Hepatocyte (in vitro differentiated cells): ENCODE data around the gene CARD14. TPM values are rescaled to one million over a fixed set of nuclear protein-coding genes. Genes with fewer than 3 reads are reported as not detected.

Experiments
- DNase-seq: peaks from one replicate; pipeline ENCODE4 v3.0.0-alpha.2; 2016; ENCODE audit warnings: low spot score
- H2AFZ ChIP-seq: fragments of 200-600 bp; sonication (generic); 2 replicates; pipeline ENCODE4 v1.6.0; 2016; ENCODE audit warnings: antibody characterized with exemption, mild to moderate bottlenecking
- H3K27ac ChIP-seq: fragments of 200-600 bp; sonication (generic); 2 replicates; pipeline ENCODE4 v1.5.1; 2016; ENCODE audit warnings: mild to moderate bottlenecking
- H3K27me3 ChIP-seq: fragments of 200-600 bp; sonication (generic); 2 replicates; pipeline ENCODE4 v1.6.1; 2016
- H3K36me3 ChIP-seq: fragments of 200-600 bp; sonication (generic); replicated peaks from 2 replicates; pipeline ENCODE4 v1.5.1; 2016; ENCODE audit warnings: low read depth; ENCODE audit not compliant: insufficient read depth
- H3K4me1 ChIP-seq: fragments of 200-600 bp; sonication (generic); 2 replicates; pipeline ENCODE4 v1.5.1; 2016; ENCODE audit warnings: mild to moderate bottlenecking, moderate library complexity; ENCODE audit not compliant: insufficient read depth
- H3K4me2 ChIP-seq: fragments of 200-600 bp; sonication (generic); 2 replicates; pipeline ENCODE4 v1.6.0; 2016
- H3K4me3 ChIP-seq: fragments of 200-600 bp; sonication (generic); 2 replicates; pipeline ENCODE4 v1.5.1; 2016; ENCODE audit warnings: mild to moderate bottlenecking
- H3K79me2 ChIP-seq: fragments of 200-600 bp; sonication (generic); 2 replicates; pipeline ENCODE4 v1.6.0; 2017; ENCODE audit warnings: mild to moderate bottlenecking
- H3K9me2 ChIP-seq: fragments of 200-600 bp; sonication (generic); replicated peaks from 2 replicates; pipeline ENCODE4 v1.6.0; 2017; ENCODE audit warnings: mild to moderate bottlenecking; ENCODE audit not compliant: insufficient read depth
- H3K9me3 ChIP-seq: fragments of 200-600 bp; sonication (generic); 2 replicates; pipeline ENCODE4 v1.5.1; 2016; ENCODE audit warnings: low read depth, mild to moderate bottlenecking
- H4K20me1 ChIP-seq: fragments of 200-600 bp; sonication (generic); 2 replicates; pipeline ENCODE4 v1.6.0; 2016; ENCODE audit warnings: mild to moderate bottlenecking; ENCODE audit not compliant: insufficient read depth, poor library complexity, severe bottlenecking
- EZH2 ChIP-seq: fragments of 200-600 bp; sonication (generic); IDR thresholded peaks from 2 replicates; pipeline ENCODE4 v1.6.1; 2016; ENCODE audit warnings: antibody characterized with exemption, mild to moderate bottlenecking, borderline replicate concordance
- EZH2phosphoT487 ChIP-seq: fragments of 200-600 bp; sonication (generic); IDR thresholded peaks from one replicate; pipeline ENCODE4 v1.6.1; 2018; ENCODE audit warnings: antibody characterized with exemption, mild to moderate bottlenecking, low read depth, moderate library complexity; ENCODE audit not compliant: unreplicated experiment, severe bottlenecking
- WGBS: methylation state at CpG from one replicate; pipeline ENCODE4 v1.1.6; 2016; ENCODE audit warnings: low lambda C conversion rate; ENCODE audit errors: missing lambda C conversion rate; 5-methylcytosine and 5-hydroxymethylcytosine counted together
- polyA plus RNA-seq: library from polyadenylated mRNA; unstranded; fragments of >200 nt; fragmentation: Nextera tagmentation; extraction: Ambion mirVana; gene quantifications from 2 replicates; pipeline ENCODE4 v1.2.1, GENCODE V29; 2016
- total RNA-seq: library from RNA; depleted of rRNA; stranded (reverse); fragments of >200 nt; gene quantifications from 2 replicates; pipeline ENCODE4 v1.2.3, GENCODE V29; 2014
- TF ChIP-seq, protein P1 (sequence below): fragments of 200-600 bp; sonication (generic); IDR thresholded peaks from 2 replicates; pipeline ENCODE4 v1.5.1; 2016; ENCODE audit warnings: antibody characterized with exemption, mild to moderate bottlenecking; ENCODE audit not compliant: poor library complexity

Gene CARD14
- total and polyA plus RNA-seq, 2 experiments from 2014 or later: 0.17 TPM

DNA sequence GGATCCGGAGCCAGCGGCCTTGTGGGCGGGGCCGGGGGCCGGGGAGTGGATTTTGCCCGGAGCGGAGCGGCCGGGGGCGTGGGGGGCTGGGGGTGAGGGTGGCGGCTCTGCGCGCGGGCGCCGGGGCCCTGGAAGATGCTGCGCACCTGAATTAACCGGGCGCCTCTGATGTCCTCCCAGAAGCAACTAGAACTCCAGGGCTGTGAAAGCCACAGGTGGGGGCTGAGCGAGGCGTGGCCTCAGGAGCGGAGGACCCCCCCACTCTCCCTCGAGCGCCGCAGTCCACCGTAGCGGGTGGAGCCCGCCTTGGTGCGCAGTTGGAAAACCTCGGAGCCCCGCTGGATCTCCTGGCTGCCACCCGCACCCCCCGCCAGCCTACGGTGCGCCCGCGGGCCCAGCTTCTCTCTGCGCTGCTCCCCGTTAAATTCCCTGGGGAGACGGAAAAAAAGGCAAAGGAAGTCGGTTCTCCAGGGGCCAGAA lies 50.9 kb downstream of the CARD14 start:
- H3K36me3 ChIP-seq: no peaks in the 10 kb centered on the region
- peak; percentile 62 for DNase-seq
- under 1% methylated on average over 16 of the region's 41 CpGs for WGBS
- H3K27ac ChIP-seq: peak overlapping the region; percentile 88
- no peaks in the 10 kb centered on the region for H4K20me1 ChIP-seq
- no peaks in the 10 kb centered on the region for H3K9me2 ChIP-seq
- TF ChIP-seq EZH2 (no peak), EZH2phosphoT487 (no peak)
- TF ChIP-seq, protein P1, sequence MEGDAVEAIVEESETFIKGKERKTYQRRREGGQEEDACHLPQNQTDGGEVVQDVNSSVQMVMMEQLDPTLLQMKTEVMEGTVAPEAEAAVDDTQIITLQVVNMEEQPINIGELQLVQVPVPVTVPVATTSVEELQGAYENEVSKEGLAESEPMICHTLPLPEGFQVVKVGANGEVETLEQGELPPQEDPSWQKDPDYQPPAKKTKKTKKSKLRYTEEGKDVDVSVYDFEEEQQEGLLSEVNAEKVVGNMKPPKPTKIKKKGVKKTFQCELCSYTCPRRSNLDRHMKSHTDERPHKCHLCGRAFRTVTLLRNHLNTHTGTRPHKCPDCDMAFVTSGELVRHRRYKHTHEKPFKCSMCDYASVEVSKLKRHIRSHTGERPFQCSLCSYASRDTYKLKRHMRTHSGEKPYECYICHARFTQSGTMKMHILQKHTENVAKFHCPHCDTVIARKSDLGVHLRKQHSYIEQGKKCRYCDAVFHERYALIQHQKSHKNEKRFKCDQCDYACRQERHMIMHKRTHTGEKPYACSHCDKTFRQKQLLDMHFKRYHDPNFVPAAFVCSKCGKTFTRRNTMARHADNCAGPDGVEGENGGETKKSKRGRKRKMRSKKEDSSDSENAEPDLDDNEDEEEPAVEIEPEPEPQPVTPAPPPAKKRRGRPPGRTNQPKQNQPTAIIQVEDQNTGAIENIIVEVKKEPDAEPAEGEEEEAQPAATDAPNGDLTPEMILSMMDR: no peak
- H3K4me2 ChIP-seq: peak overlapping the region; percentile 96
- H3K27me3 ChIP-seq: no peaks in the 10 kb centered on the region
- H3K4me3 ChIP-seq: peak overlapping the region; percentile 75
- peak overlapping the region; percentile 74 for H2AFZ ChIP-seq
- H3K4me1 ChIP-seq: peaks cover 16% of the 10 kb centered on the region
- H3K9me3 ChIP-seq: no peaks in the 10 kb centered on the region
- H3K79me2 ChIP-seq: peaks cover 32% of the 10 kb centered on the region

DNA sequence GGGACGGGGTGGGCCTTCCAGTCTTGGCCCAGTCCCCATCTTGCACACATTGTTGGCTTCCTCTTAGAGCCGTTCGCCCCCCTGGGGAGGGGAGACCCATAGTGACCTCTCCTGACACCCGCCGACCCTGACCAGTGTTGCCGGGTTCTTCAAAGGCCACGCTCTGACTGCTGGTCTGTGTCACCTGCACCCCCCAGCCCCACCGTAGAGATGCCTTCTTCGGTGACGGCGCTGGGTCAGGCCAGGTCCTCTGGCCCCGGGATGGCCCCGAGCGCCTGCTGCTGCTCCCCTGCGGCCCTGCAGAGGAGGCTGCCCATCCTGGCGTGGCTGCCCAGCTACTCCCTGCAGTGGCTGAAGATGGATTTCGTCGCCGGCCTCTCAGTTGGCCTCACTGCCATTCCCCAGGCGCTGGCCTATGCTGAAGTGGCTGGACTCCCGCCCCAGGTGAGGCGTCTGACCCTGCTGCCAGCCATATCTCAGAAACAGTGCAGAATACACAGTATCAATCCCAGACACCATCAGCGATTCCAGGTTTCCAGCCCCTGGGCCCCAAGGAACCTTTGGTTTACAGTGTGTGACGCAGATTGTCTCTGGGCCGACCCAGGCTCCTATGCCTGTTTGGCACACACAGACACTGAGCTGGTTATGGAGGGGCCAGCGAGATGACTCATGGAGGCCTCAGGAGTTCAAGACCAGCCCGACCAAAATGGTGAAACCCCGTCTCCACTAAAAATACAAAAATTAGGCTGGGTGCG lies 51.7 kb downstream of the CARD14 start:
- H3K27ac ChIP-seq: peak overlapping the region; percentile 88
- WGBS: 82% methylated on average over 27 of the region's 29 CpGs
- no peak overlapping the region for H2AFZ ChIP-seq
- peaks cover 32% of the 10 kb centered on the region for H3K79me2 ChIP-seq
- H3K27me3 ChIP-seq: no peaks in the 10 kb centered on the region
- no peak for TF ChIP-seq EZH2phosphoT487
- TF ChIP-seq EZH2: no peak
- TF ChIP-seq, protein P1: no peak
- H3K4me3 ChIP-seq: peak overlapping the region; percentile 75
- no peaks in the 10 kb centered on the region for H3K36me3 ChIP-seq
- peak overlapping the region; percentile 96 for H3K4me2 ChIP-seq
- H3K9me3 ChIP-seq: no peaks in the 10 kb centered on the region
- H3K9me2 ChIP-seq: no peaks in the 10 kb centered on the region
- H3K4me1 ChIP-seq: peaks cover 16% of the 10 kb centered on the region
- no peak for DNase-seq
- no peaks in the 10 kb centered on the region for H4K20me1 ChIP-seq

DNA sequence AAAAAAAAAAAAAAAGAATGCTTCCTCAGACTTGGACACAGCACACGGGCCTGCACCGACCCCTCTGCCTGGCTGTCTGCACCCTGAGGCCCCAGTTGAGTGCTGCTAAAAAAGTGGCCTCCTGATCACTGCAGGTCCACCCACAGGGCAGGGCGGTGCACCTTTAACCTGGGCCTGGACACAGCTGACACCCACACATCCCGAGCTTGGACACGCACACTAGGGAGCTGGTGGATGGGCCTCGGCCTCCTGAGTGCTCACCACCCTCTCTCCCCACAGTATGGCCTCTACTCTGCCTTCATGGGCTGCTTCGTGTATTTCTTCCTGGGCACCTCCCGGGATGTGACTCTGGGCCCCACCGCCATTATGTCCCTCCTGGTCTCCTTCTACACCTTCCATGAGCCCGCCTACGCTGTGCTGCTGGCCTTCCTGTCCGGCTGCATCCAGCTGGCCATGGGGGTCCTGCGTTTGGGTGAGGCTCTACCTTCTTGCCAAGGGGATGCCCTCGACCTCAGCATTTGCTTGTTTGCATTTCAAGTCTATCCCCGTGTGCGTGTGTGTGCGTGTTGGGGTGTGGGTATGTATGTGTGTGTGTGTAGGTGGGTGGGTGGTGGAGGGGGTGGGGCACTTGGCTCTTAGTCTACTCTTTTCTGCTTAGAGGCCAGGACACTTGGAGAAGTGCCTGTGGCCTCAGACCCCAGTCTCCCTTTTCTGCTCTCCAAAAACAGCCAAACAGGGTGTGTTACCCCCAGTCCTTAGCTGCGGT lies 52.7 kb downstream of the CARD14 start:
- WGBS: 96% methylated on average over 18 of the region's 18 CpGs
- Histone ChIP-seq H3K79me2 (peaks cover 32% of the 10 kb centered on the region), H4K20me1 (no peaks in the 10 kb centered on the region), H3K27me3 (no peaks in the 10 kb centered on the region), H3K9me2 (no peaks in the 10 kb centered on the region), H3K9me3 (no peaks in the 10 kb centered on the region), H3K27ac (no peak overlapping the region), H3K4me2 (no peak overlapping the region), H3K4me3 (no peak overlapping the region), H3K4me1 (peaks cover 16% of the 10 kb centered on the region), H2AFZ (no peak overlapping the region), H3K36me3 (no peaks in the 10 kb centered on the region)
- DNase-seq: no peak
- TF ChIP-seq EZH2phosphoT487: no peak
